GF-D8 (cell line): ENCODE data around the gene CHCHD6.

ENCODE experiments used
- DNase-seq: peaks from one replicate; lab custom pipeline; 2025; lab: John Stamatoyannopoulos, UW

CHCHD6 gene

DNA sequence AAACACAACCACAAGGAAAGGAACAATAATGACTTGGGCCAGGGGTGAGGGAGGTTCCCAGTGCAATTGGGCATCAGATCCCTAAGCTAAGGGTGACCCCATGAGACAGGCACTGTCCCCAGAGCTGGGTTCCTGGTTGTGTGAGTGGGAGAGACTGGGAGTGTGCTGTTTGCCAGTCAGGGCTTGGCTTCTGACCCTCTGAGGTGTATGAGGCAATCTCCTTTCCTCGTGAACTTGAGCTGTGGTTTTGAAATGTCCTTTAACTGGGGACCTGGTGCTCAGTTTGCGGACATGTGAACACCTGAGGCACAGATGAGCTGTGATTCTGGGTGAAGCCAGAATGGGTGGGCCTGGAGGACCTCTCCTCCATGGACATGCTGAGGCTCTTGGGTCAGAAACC lies 220.4 kb downstream of the CHCHD6 start:
- DNase-seq: no peak

- DNase-seq: peak; percentile 42
Measured at GRCh38 chr3:126925411-126926171, 221.6 kb downstream of the CHCHD6 start.

DNA sequence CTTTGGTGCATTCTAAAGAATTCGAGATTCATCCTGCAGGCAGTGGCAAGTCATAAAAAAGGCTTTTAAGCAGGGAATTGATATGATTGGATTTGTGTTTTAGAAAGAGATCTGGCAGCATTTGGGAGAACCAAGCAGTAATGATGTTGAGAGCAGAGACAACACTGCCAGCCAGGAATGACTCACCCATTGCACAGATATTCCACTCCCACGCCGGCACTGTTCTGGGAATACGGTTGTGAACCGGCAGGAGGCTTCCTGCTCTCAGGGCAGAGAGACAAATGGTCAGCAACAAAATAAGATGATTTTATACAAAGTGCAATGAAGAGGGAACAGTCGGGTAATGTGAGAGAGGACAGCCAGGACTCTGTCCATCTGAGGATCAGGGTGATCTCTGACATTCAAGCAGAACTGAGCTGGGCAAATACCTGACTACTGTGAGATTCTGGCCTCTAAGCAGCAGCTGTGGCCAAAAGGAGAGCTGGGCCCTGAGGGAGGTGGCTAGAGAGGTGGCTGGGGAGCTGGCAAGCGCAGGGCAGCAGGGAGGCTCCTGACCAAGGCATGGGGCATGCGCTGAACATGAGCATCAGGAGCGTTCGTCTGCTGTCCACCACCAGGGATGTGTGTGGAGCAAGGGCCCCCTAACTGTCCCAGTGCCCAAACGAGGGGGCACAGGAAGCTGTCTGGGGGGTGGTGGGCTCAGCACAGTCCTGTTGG lies 222.8 kb downstream of the CHCHD6 start:
- DNase-seq: no peak

GRCh38 chr3:126927401-126927750 lies 223.3 kb downstream of the CHCHD6 start:
- no peak for DNase-seq

DNA sequence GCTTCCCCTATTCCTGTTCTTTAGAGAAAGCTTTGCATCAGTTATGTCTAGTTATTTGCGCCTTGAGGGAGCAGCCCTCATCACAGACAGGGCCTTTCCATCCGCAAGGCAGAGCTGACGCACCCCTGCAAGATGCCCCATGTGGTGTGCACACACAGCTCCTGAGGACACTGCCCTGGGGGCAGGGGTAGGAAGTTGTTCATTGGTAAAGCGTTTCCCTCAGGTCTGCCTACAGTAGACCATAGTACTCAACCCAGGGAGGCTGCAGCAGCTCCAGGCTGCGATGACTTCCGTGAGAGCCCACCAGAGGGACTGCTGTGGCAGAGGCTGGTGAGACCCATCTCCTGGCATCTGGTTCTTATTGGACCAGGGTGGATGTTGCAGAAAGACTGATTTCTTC lies 223.8 kb downstream of the CHCHD6 start:
- no peak for DNase-seq

DNA sequence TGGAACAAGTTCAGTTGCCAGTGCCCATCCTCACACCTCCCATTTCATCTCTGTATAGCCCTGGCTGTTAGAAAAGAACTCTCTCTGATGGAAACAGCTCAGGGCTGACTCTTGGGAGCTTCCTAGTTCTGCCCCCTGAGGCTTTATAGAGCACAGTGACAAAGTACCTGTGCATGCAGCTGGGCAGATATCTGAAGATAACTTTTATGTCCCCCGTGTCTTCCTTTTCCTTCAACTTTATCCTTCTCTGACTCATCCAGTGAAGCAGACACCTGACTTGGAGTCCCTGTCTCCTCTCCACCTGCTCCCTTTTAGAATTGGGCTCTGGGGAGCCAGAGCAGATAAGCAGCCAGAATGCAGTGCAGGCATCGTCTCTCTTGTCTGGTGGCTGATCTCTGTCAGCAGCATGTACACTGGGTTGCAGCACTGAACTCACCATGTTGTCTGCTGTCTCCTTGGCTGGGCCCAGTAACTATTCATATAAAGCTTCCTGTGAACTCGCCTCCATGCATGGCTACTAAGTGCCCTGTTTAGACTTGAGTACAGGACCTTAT lies 225.0 kb downstream of the CHCHD6 start:
- no peak for DNase-seq

DNA sequence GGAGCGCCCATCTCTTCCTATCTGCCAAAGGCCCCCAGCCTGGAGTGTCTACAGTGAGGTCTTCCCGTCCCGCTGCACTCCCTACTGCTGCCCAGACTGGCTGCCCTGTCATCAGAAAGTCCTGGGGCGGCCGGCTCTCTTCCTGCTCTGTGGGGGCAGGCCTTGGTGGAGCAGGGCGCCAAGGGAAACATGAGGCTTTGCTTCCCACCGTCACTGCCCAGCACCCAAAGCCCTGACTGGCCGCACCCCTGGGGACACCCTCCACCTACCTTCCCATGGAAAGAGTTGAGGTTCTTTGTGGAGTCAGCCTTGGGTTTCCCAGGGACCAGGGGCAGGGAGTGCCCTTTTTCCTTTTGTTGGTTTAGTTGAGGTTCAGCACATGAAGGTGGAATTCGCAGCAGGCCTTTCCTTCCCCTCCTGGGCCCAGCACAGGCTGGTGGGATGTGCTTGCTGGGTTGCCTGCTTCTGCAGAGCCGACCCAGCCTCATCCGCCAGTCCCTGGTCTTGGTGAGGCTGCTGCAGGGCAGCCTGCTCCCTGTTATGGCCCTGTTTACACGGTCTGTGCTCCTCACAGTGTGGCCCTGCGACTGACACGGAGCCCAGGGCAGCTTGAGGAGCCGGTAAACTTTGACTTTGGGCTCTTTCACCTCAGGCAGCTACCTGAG lies 227.0 kb downstream of the CHCHD6 start:
- DNase-seq: no peak

- DNase-seq: no peak
Measured at GRCh38 chr3:126931806-126932187, 227.8 kb downstream of the CHCHD6 start.

GRCh38 chr3:126932188-126932931 lies 228.3 kb downstream of the CHCHD6 start:
- DNase-seq: no peak

- DNase-seq: no peak
Measured at GRCh38 chr3:126934031-126934531, 230.0 kb downstream of the CHCHD6 start.

- no peak for DNase-seq
Measured at GRCh38 chr3:126934991-126935390, 231.0 kb downstream of the CHCHD6 start.

- DNase-seq: no peak
Measured at GRCh38 chr3:126935756-126936509, 231.9 kb downstream of the CHCHD6 start.

DNA sequence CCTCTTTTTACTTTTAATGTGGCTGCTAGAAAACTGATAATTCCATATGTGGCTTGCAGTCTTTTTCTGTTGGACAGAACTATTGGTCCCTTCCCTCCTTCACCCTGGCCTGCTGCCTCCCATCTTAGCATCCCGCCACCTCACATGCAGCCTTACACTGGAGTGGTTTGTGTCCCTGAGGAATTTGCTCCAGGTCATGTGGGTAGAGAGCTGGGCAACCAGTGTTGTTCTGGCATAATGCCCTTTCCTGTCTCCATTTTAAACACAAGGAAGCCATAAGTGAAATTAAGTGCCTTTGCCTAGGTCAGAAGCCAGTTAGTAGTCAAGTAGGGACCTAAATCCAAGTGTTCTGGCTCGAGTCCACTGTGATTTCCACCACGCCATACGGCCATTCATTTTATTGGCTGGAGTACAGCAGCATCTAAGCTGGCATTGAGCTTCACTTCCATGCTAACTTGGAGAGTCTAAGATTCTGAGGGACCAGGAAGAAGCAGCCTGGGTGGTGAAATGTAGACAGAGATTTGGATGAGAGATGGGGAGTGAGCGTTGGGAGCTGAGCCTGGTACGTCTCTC lies 232.9 kb downstream of the CHCHD6 start:
- DNase-seq: no peak

DNA sequence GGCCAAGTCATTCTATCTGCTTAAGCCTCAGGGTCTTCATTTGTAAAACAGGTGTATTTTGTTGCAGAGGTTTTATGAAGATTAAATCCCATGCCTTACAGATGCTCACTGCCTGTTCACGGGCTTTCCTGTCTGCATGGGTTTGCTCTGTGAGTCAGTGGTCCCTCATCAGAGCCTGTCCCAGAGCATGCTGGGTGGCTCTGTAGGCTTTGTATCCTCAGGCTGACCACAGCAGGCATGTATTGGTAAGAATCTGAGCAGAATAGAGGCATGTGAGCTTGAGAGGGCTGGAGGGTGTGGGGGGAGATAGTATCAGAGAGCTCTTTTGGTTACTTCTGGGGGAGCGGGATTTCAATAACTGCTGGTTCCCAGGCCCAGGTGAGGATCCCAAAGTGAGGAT lies 233.5 kb downstream of the CHCHD6 start:
- no peak for DNase-seq

GRCh38 chr3:126937973-126938372 lies 233.9 kb downstream of the CHCHD6 start:
- DNase-seq: no peak

- DNase-seq: no peak
Measured at GRCh38 chr3:126938520-126939337, 234.7 kb downstream of the CHCHD6 start.

DNA sequence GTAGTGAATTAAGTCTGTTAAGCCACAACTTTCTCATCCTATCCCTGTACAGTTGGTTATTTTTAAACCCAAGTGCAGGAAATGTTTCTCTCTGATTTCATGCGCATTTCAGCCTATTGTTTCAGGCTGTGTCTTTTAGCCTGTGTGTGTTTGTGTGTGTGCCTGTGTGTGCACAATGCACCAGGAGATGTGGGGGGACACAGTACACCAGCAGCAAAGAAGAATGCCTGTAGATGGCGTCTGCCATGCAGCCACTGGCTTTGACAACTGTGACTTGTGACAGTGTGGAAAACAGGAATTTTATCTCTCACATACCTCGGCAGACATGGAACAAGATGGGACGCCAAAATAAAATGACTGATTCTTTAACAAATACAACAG lies 235.3 kb downstream of the CHCHD6 start:
- no peak for DNase-seq

- DNase-seq: no peak
Measured at GRCh38 chr3:126939733-126940132, 235.7 kb downstream of the CHCHD6 start.

DNA sequence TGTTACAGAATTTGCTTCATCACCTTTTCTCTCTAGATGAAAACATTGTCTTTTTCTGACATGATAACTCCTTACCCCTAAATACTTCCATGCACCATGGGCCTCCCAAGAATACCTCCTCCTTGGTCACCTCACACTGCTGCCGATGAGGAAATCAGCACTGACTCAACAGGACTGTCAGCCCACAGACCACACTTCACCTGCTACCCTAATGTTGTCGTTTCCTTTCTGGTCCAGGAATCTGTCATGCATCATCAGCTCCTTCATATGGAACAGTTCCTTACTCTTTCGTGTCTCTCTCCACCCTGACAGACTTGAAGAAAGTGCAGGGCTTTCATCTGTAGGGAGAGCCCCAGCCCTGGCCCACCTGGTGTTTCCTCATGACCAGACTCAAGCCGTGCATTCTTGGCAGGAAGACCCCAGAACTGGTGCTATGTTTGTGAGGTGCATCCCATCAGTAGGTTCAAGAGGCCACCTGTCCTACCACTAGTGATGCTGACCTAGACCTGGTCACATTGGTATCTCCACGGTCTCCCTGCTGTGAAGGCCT lies 237.8 kb downstream of the CHCHD6 start:
- no peak for DNase-seq
